ENCODE measurements around the gene SDK2. TPM values are rescaled to one million over a fixed set of nuclear protein-coding genes. Genes with fewer than 3 reads are reported as not detected.

SDK2 gene
- total RNA-seq, 2 donors from 2014 or later, result 16.5 to 26.3 TPM

GRCh38 chr17:73623818-73624217, 20.4 kb downstream of the SDK2 start:
- TF ChIP-seq CTCF (IDR thresholded peaks at IDR 0.05) (no peak), POLR2A (IDR thresholded peaks at IDR 0.05) (no peak), POLR2AphosphoS5 (IDR thresholded peaks at IDR 0.05) (no peak)
- Histone ChIP-seq H3K27me3 (replicated peaks; ENCODE audit: insufficient read depth) (no peaks in the 10 kb centered on the region), H3K27ac (no peak overlapping the region), H3K4me3 (no peak overlapping the region), H3K9me3 (no peaks in the 10 kb centered on the region), H3K4me1 (replicated peaks) (no peaks in the 10 kb centered on the region), H3K36me3 (no peaks in the 10 kb centered on the region)
- WGBS, result 22% methylated on average over 3 of the region's 3 CpGs
- no peak for DNase-seq (ENCODE audit: low spot score)
- intact Hi-C loops (cut with DNase I), result no loop called here

- intact Hi-C loops (cut with DNase I), result no loop called here
- TF ChIP-seq POLR2AphosphoS5 (IDR thresholded peaks at IDR 0.05), result no peak
- TF ChIP-seq CTCF (IDR thresholded peaks at IDR 0.05), result no peak
- no peak for TF ChIP-seq POLR2A (IDR thresholded peaks at IDR 0.05)
- Histone ChIP-seq H3K36me3 (no peaks in the 10 kb centered on the region), H3K27me3 (replicated peaks; ENCODE audit: insufficient read depth) (no peaks in the 10 kb centered on the region), H3K9me3 (no peaks in the 10 kb centered on the region), H3K4me3 (no peak overlapping the region), H3K4me1 (replicated peaks) (no peaks in the 10 kb centered on the region), H3K27ac (no peak overlapping the region)
- WGBS, result 98% methylated on average over 2 of the region's 2 CpGs
- DNase-seq (ENCODE audit: low spot score), result no peak
Observed at GRCh38 chr17:73623247-73623646, 21.0 kb downstream of the SDK2 start.

- H3K9me3 ChIP-seq, result no peaks in the 10 kb centered on the region
- H3K27ac ChIP-seq, result no peak overlapping the region
- H3K36me3 ChIP-seq, result no peaks in the 10 kb centered on the region
- 97% methylated on average over 3 of the region's 3 CpGs for WGBS
- DNase-seq (ENCODE audit: low spot score), result no peak
- no peak overlapping the region for H3K4me3 ChIP-seq
- TF ChIP-seq POLR2A (IDR thresholded peaks at IDR 0.05) (no peak), POLR2AphosphoS5 (IDR thresholded peaks at IDR 0.05) (no peak), CTCF (IDR thresholded peaks at IDR 0.05) (no peak)
- H3K27me3 ChIP-seq (replicated peaks; ENCODE audit: insufficient read depth), result no peaks in the 10 kb centered on the region
- no peaks in the 10 kb centered on the region for H3K4me1 ChIP-seq (replicated peaks)
- intact Hi-C loops (cut with DNase I), result no loop called here
Observed at GRCh38 chr17:73622381-73622780, 21.9 kb downstream of the SDK2 start.

- TF ChIP-seq POLR2AphosphoS5 (IDR thresholded peaks at IDR 0.05), result no peak
- TF ChIP-seq CTCF (IDR thresholded peaks at IDR 0.05), result no peak
- TF ChIP-seq POLR2A (IDR thresholded peaks at IDR 0.05), result no peak
- DNase-seq (ENCODE audit: low spot score), result no peak
Observed at GRCh38 chr17:73621685-73622084, 22.6 kb downstream of the SDK2 start.

DNA sequence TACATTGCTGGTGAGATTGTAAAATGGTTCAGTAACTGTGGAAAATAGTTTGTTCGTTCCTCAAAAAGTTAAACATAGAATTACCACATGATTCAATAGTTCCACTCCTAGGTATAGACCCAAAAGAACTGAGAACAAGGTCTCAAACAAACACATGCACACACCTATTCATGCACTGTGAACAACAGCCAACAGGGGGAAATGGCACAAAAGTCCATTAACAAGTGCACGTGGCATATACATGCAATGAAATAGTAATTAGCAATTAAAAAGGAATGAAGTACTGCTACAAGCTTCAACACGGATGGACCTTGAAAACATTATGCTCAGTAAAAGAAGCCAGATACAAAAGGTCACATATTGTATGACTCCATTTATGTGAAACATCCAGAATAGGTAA, 23.8 kb downstream of the SDK2 start:
- H3K27ac ChIP-seq, result no peak overlapping the region
- no peak overlapping the region for H3K4me3 ChIP-seq
- no peaks in the 10 kb centered on the region for H3K27me3 ChIP-seq (replicated peaks; ENCODE audit: insufficient read depth)
- WGBS, result 71% methylated on average over 3 of the region's 3 CpGs
- TF ChIP-seq CTCF (IDR thresholded peaks at IDR 0.05) (no peak), POLR2AphosphoS5 (IDR thresholded peaks at IDR 0.05) (no peak), POLR2A (IDR thresholded peaks at IDR 0.05) (no peak)
- no peak for DNase-seq (ENCODE audit: low spot score)
- no peaks in the 10 kb centered on the region for H3K36me3 ChIP-seq
- no peaks in the 10 kb centered on the region for H3K9me3 ChIP-seq
- no peaks in the 10 kb centered on the region for H3K4me1 ChIP-seq (replicated peaks)
- intact Hi-C loops (cut with DNase I), result no loop called here

More at GRCh38 chr17:73621685-73622084, 22.6 kb downstream of the SDK2 start:
- Histone ChIP-seq H3K27ac (no peak overlapping the region), H3K4me1 (replicated peaks) (no peaks in the 10 kb centered on the region), H3K4me3 (no peak overlapping the region), H3K36me3 (no peaks in the 10 kb centered on the region), H3K9me3 (no peaks in the 10 kb centered on the region), H3K27me3 (replicated peaks; ENCODE audit: insufficient read depth) (no peaks in the 10 kb centered on the region)
- WGBS, result 95% methylated on average over 2 of the region's 2 CpGs
- intact Hi-C loops (cut with DNase I), result no loop called here

Data from prostate gland (tissue), 2 donors.